BLaER1 treated with 17β-estradiol and CSF1 and Interleukin-3, amounts not matched to agents 10 nM and 100 nM (cell line): ENCODE data around the gene COPA.

ENCODE experiments used
- H3K27ac ChIP-seq, 11 experiments: shearing (Covaris generic); formaldehyde crosslinking; 2 replicates each; pipeline ENCODE4 v1.8.1; 2022
- H3K27me3 ChIP-seq, 11 experiments: shearing (Covaris generic); formaldehyde crosslinking; 2 replicates each; pipeline ENCODE4 v1.8.1; 2022
- H3K36me3 ChIP-seq, 11 experiments: shearing (Covaris generic); formaldehyde crosslinking; 2 replicates each; pipeline ENCODE4 v1.8.1; 2022
- H3K4me1 ChIP-seq, 10 experiments: shearing (Covaris generic); formaldehyde crosslinking; 2 replicates each; pipeline ENCODE4 v1.8.1; 2022
- H3K4me2 ChIP-seq, 11 experiments: shearing (Covaris generic); formaldehyde crosslinking; 2 replicates each; pipeline ENCODE4 v1.8.1; 2022
- H3K4me3 ChIP-seq, 10 experiments: shearing (Covaris generic); formaldehyde crosslinking; 2 replicates each; pipeline ENCODE4 v1.8.1; 2022
- H3K9ac ChIP-seq, 11 experiments: shearing (Covaris generic); formaldehyde crosslinking; 2 replicates each; pipeline ENCODE4 v1.8.1; 2022
- H3K9me3 ChIP-seq, 11 experiments: shearing (Covaris generic); formaldehyde crosslinking; replicated peaks in 1 of 11; 2 replicates each; pipeline ENCODE4 v1.8.1; 2022
- H4K20me1 ChIP-seq, 11 experiments: shearing (Covaris generic); formaldehyde crosslinking; 2 replicates each; pipeline ENCODE4 v1.8.1; 2022
- Cebpa-rat ChIP-seq, 11 experiments: shearing (Covaris generic); IDR thresholded peaks; 2 replicates each; pipeline ENCODE4 v1.8.1; 2022

The COPA gene

GRCh38 chr1:160371756-160372155 is 28.7 kb upstream of the COPA start:
- Histone ChIP-seq H3K4me3 (no peak overlapping the region), H3K4me1 (peaks cover 28 to 58% (median 36%) of the 10 kb centered on the region in 10 experiments), H3K27ac (0 out of 22 replicates have a peak overlapping the region, but pooled peaks of 1 of the 11 experiments have one; percentile 13)

GRCh38 chr1:160371346-160371631 is 28.2 kb upstream of the COPA start:
- Histone ChIP-seq H3K27me3 (no peaks in the 10 kb centered on the region), H3K9ac (no peak overlapping the region), H3K36me3 (no peaks in the 10 kb centered on the region), H3K4me1 (peaks cover 25 to 54% (median 34%) of the 10 kb centered on the region in 10 experiments), H3K27ac (0 out of 22 replicates have a peak overlapping the region, but pooled peaks of 1 of the 11 experiments have one; percentile 13), H4K20me1 (peaks cover 0 to 4% (median 0%) of the 10 kb centered on the region in 11 experiments; a peak in 1 of 22 replicates), H3K9me3 (no peaks in the 10 kb centered on the region), H3K4me2 (peak overlapping the region in 3 of 11 experiments; percentile 15 to 63 (median 51); a peak in 4 of 22 replicates), H3K4me3 (no peak overlapping the region)
- TF ChIP-seq Cebpa-rat (IDR thresholded peaks at IDR 0.05), result no peak

More at GRCh38 chr1:160371756-160372155, 28.7 kb upstream of the COPA start:
- no peaks in the 10 kb centered on the region for H3K27me3 ChIP-seq
- peak overlapping the region in 3 of 11 experiments; percentile 15 to 63 (median 51); a peak in 4 of 22 replicates for H3K4me2 ChIP-seq
- no peak for TF ChIP-seq Cebpa-rat (IDR thresholded peaks at IDR 0.05)
- H3K36me3 ChIP-seq, result no peaks in the 10 kb centered on the region
- H4K20me1 ChIP-seq, result peaks cover 0 to 4% (median 0%) of the 10 kb centered on the region in 11 experiments; a peak in 1 of 22 replicates
- H3K9ac ChIP-seq, result no peak overlapping the region; a peak in 1 of 22 replicates
- H3K9me3 ChIP-seq, result no peaks in the 10 kb centered on the region

GRCh38 chr1:160370561-160371345 is 27.7 kb upstream of the COPA start:
- Histone ChIP-seq H3K27me3 (no peaks in the 10 kb centered on the region), H4K20me1 (peaks cover 0 to 4% (median 0%) of the 10 kb centered on the region in 11 experiments; a peak in 1 of 22 replicates), H3K9me3 (no peaks in the 10 kb centered on the region), H3K9ac (no peak overlapping the region), H3K27ac (0 out of 22 replicates have a peak overlapping the region, but pooled peaks of 1 of the 11 experiments have one; percentile 13), H3K4me2 (peak overlapping the region in 2 of 11 experiments; percentile 51 to 63; a peak in 4 of 22 replicates), H3K4me3 (no peak overlapping the region), H3K4me1 (peaks cover 19 to 48% (median 30%) of the 10 kb centered on the region in 10 experiments), H3K36me3 (no peaks in the 10 kb centered on the region)
- TF ChIP-seq Cebpa-rat (IDR thresholded peaks at IDR 0.05), result no peak

- H3K4me2 ChIP-seq, result no peak overlapping the region
- no peak for TF ChIP-seq Cebpa-rat (IDR thresholded peaks at IDR 0.05)
- no peak overlapping the region for H3K27ac ChIP-seq
- H3K9me3 ChIP-seq, result no peaks in the 10 kb centered on the region
- peaks cover 0 to 4% (median 0%) of the 10 kb centered on the region in 11 experiments; a peak in 1 of 22 replicates for H4K20me1 ChIP-seq
- no peak overlapping the region for H3K9ac ChIP-seq
- peaks cover 3 to 31% (median 13%) of the 10 kb centered on the region in 10 experiments for H3K4me1 ChIP-seq
- no peak overlapping the region for H3K4me3 ChIP-seq
- no peaks in the 10 kb centered on the region for H3K36me3 ChIP-seq
- no peaks in the 10 kb centered on the region for H3K27me3 ChIP-seq
Observed at GRCh38 chr1:160369087-160369486, 26.0 kb upstream of the COPA start.

GRCh38 chr1:160367934-160368923 is 25.2 kb upstream of the COPA start:
- H3K9ac ChIP-seq, result no peak overlapping the region
- no peaks in the 10 kb centered on the region for H3K9me3 ChIP-seq
- TF ChIP-seq Cebpa-rat (IDR thresholded peaks at IDR 0.05), result no peak
- H3K4me3 ChIP-seq, result no peak overlapping the region
- H3K4me2 ChIP-seq, result peak overlapping the region in 3 of 11 experiments; percentile 2 to 9 (median 5); a peak in 1 of 22 replicates
- no peak overlapping the region for H3K27ac ChIP-seq
- no peaks in the 10 kb centered on the region for H3K36me3 ChIP-seq
- H4K20me1 ChIP-seq, result peaks cover 0 to 4% (median 0%) of the 10 kb centered on the region in 11 experiments; a peak in 1 of 22 replicates
- no peaks in the 10 kb centered on the region for H3K27me3 ChIP-seq
- H3K4me1 ChIP-seq, result peaks cover 0 to 23% (median 9%) of the 10 kb centered on the region in 10 experiments; a peak in 11 of 20 replicates

- Histone ChIP-seq H3K9ac (no peak overlapping the region), H4K20me1 (peaks cover 0 to 4% (median 0%) of the 10 kb centered on the region in 11 experiments; a peak in 1 of 22 replicates), H3K4me1 (peaks cover 0 to 24% (median 15%) of the 10 kb centered on the region in 10 experiments; a peak in 16 of 20 replicates), H3K27me3 (no peaks in the 10 kb centered on the region), H3K27ac (no peak overlapping the region), H3K4me2 (peak overlapping the region in 3 of 11 experiments; percentile 2 to 9 (median 5); a peak in 1 of 22 replicates), H3K9me3 (no peaks in the 10 kb centered on the region), H3K36me3 (no peaks in the 10 kb centered on the region), H3K4me3 (no peak overlapping the region)
- no peak for TF ChIP-seq Cebpa-rat (IDR thresholded peaks at IDR 0.05)
Observed at GRCh38 chr1:160367516-160367900, 24.5 kb upstream of the COPA start.

- Histone ChIP-seq H3K4me3 (no peak within 1 kb of the TSS), H4K20me1 (peaks cover 0 to 4% (median 0%) of the 10 kb centered on the region in 11 experiments; a peak in 1 of 22 replicates), H3K36me3 (peaks cover 0 to under 1% (median 0%) of the 10 kb centered on the region in 11 experiments; a peak in 1 of 22 replicates), H3K4me2 (peak within 1 kb of the TSS in 3 of 11 experiments; percentile 2 to 9 (median 5); a peak in 1 of 22 replicates), H3K9me3 (no peaks in the 10 kb centered on the region), H3K4me1 (peaks cover 5 to 28% (median 19%) of the 10 kb centered on the region in 10 experiments), H3K9ac (no peak within 1 kb of the TSS), H3K27ac (no peak within 1 kb of the TSS; a peak in 1 of 22 replicates), H3K27me3 (no peaks in the 10 kb centered on the region)
- TF ChIP-seq Cebpa-rat (IDR thresholded peaks at IDR 0.05), result no peak
Observed at GRCh38 chr1:160366731-160367515, 23.9 kb upstream of the COPA start, which contains the start of gene NHLH1. TSS of gene NHLH1 (plus strand) at chr1:160367071. CDS start at chr1:160370732, 3,661 bp downstream.

- TF ChIP-seq Cebpa-rat (IDR thresholded peaks at IDR 0.05), result no peak
- Histone ChIP-seq H3K4me2 (no peak overlapping the region), H3K4me3 (no peak overlapping the region), H3K9me3 (no peaks in the 10 kb centered on the region), H3K27ac (no peak overlapping the region), H3K9ac (no peak overlapping the region), H4K20me1 (peaks cover 0 to 4% (median 0%) of the 10 kb centered on the region in 11 experiments; a peak in 1 of 22 replicates), H3K4me1 (peaks cover 17 to 35% (median 29%) of the 10 kb centered on the region in 10 experiments), H3K36me3 (peaks cover 0 to 17% (median 8%) of the 10 kb centered on the region in 11 experiments; a peak in 13 of 22 replicates), H3K27me3 (no peaks in the 10 kb centered on the region)
Observed at GRCh38 chr1:160365325-160365724, 22.3 kb upstream of the COPA start.
